Measurements from ENCODE around the gene CMC4. TPM values are rescaled to one million over a fixed set of nuclear protein-coding genes. Genes with fewer than 3 reads are reported as not detected.

CMC4 gene
- total RNA-seq, 1 experiment from 2014 or later, result 0.59 TPM

- intact Hi-C loops (cut with micrococcal nuclease; ENCODE audit: unreplicated experiment), result loop anchor here (5.0 kb wide), 1 partner anchor 44 kb away; no protein-coding TSS in a partner anchor
- H3K4me3 Mint-ChIP-seq (ENCODE audit: low read depth, unreplicated experiment), result peak overlapping the region; percentile 72
- TF ChIP-seq CTCF (IDR thresholded peaks at IDR 0.05; ENCODE audit: unreplicated experiment), result no peak
- BruUV-seq (replicated peaks), result TSS peak; percentile 87
- DNase-seq, result no peak
- H3K4me1 Mint-ChIP-seq (ENCODE audit: low read depth, unreplicated experiment), result peaks cover 20% of the 10 kb centered on the region
- H3K27ac Mint-ChIP-seq (ENCODE audit: unreplicated experiment), result peak overlapping the region; percentile 84
- H3K27me3 Mint-ChIP-seq (ENCODE audit: unreplicated experiment), result no peaks in the 10 kb centered on the region
- peaks cover 26% of the 10 kb centered on the region for H3K36me3 Mint-ChIP-seq (ENCODE audit: insufficient read depth, unreplicated experiment)
- CTCF ChIA-PET, result interaction anchor here (1.4 kb wide), 1 partner anchor 23 kb away, joined by 6 read pairs; no protein-coding TSS in a partner anchor
- no peaks in the 10 kb centered on the region for H3K9me3 Mint-ChIP-seq (ENCODE audit: low read depth, unreplicated experiment)
Measured at GRCh38 chrX:155026420-155026726, 44.6 kb downstream of the CMC4 start.

GRCh38 chrX:155023907-155024833, 46.8 kb downstream of the CMC4 start:
- H3K9me3 Mint-ChIP-seq (ENCODE audit: low read depth, unreplicated experiment), result no peaks in the 10 kb centered on the region
- CTCF ChIA-PET, result no interaction called here
- H3K4me3 Mint-ChIP-seq (ENCODE audit: low read depth, unreplicated experiment), result no peak overlapping the region
- H3K36me3 Mint-ChIP-seq (ENCODE audit: insufficient read depth, unreplicated experiment), result peaks cover 25% of the 10 kb centered on the region
- H3K4me1 Mint-ChIP-seq (ENCODE audit: low read depth, unreplicated experiment), result peaks cover 18% of the 10 kb centered on the region
- H3K27ac Mint-ChIP-seq (ENCODE audit: unreplicated experiment), result peak overlapping the region; percentile 38
- no peaks in the 10 kb centered on the region for H3K27me3 Mint-ChIP-seq (ENCODE audit: unreplicated experiment)
- no peak for TF ChIP-seq CTCF (IDR thresholded peaks at IDR 0.05; ENCODE audit: unreplicated experiment)
- no TSS peak for BruUV-seq (replicated peaks)
- DNase-seq, result no peak
- intact Hi-C loops (cut with micrococcal nuclease; ENCODE audit: unreplicated experiment), result no loop called here

- H3K9me3 Mint-ChIP-seq (ENCODE audit: low read depth, unreplicated experiment), result no peaks in the 10 kb centered on the region
- no peak for TF ChIP-seq CTCF (IDR thresholded peaks at IDR 0.05; ENCODE audit: unreplicated experiment)
- intact Hi-C loops (cut with micrococcal nuclease; ENCODE audit: unreplicated experiment), result no loop called here
- BruUV-seq (replicated peaks), result no TSS peak
- H3K27me3 Mint-ChIP-seq (ENCODE audit: unreplicated experiment), result no peaks in the 10 kb centered on the region
- H3K36me3 Mint-ChIP-seq (ENCODE audit: insufficient read depth, unreplicated experiment), result peaks cover 13% of the 10 kb centered on the region
- no peak within 1 kb of the TSS for H3K4me3 Mint-ChIP-seq (ENCODE audit: low read depth, unreplicated experiment)
- CTCF ChIA-PET, result no interaction called here
- H3K27ac Mint-ChIP-seq (ENCODE audit: unreplicated experiment), result no peak within 1 kb of the TSS
- DNase-seq, result no peak
- H3K4me1 Mint-ChIP-seq (ENCODE audit: low read depth, unreplicated experiment), result peaks cover 11% of the 10 kb centered on the region
Measured at GRCh38 chrX:155022585-155022984, 48.4 kb downstream of the CMC4 start, which contains the start of gene F8. F8 (minus strand) TSS chrX:155022723; CDS start chrX:155022552, 171 bp downstream.

GRCh38 chrX:155020591-155020990, 50.3 kb downstream of the CMC4 start:
- intact Hi-C loops (cut with micrococcal nuclease; ENCODE audit: unreplicated experiment), result no loop called here
- Mint-ChIP-seq H3K27ac (ENCODE audit: unreplicated experiment) (no peak overlapping the region), H3K4me3 (ENCODE audit: low read depth, unreplicated experiment) (no peak overlapping the region), H3K4me1 (ENCODE audit: low read depth, unreplicated experiment) (peaks cover 11% of the 10 kb centered on the region), H3K9me3 (ENCODE audit: low read depth, unreplicated experiment) (no peaks in the 10 kb centered on the region), H3K36me3 (ENCODE audit: insufficient read depth, unreplicated experiment) (no peaks in the 10 kb centered on the region), H3K27me3 (ENCODE audit: unreplicated experiment) (no peaks in the 10 kb centered on the region)
- no peak for DNase-seq
- BruUV-seq (replicated peaks), result no TSS peak
- no peak for TF ChIP-seq CTCF (IDR thresholded peaks at IDR 0.05; ENCODE audit: unreplicated experiment)
- CTCF ChIA-PET, result no interaction called here

Other genes starting within 250 kb of the CMC4 start
- not detected in 2 replicates for gene SMIM9, start 236.5 kb downstream of the CMC4 start, total RNA-seq (2022)
- 20.8 and 24.4 TPM in 2 replicates for gene F8A1, start 184.8 kb downstream of the CMC4 start, total RNA-seq (2022)
- gene F8, start 48.4 kb downstream of the CMC4 start, total RNA-seq (2022), result 1.6 and 2.2 TPM in 2 replicates
- 33.5 and 45.4 TPM in 2 replicates for gene FUNDC2, start 44.3 kb downstream of the CMC4 start, total RNA-seq (2022)
- gene MTCP1, start within 50 bp of the CMC4 start, total RNA-seq (2022), result 12.5 and 17.1 TPM in 2 replicates
- gene BRCC3, start 372 bp upstream of the CMC4 start, total RNA-seq (2022), result 35.9 and 36.2 TPM in 2 replicates
- 56.3 and 58.1 TPM in 2 replicates for gene VBP1, start 145.3 kb upstream of the CMC4 start, total RNA-seq (2022)
- gene RAB39B, start 193.4 kb upstream of the CMC4 start, total RNA-seq (2022), result 0.38 and 0.44 TPM in 2 replicates

Data from Calu3 (cell line).